Keratinocyte (primary cell): ENCODE measurements around the gene USP47. TPM values are rescaled to one million over a fixed set of nuclear protein-coding genes. Genes with fewer than 3 reads are reported as not detected.

Experiments
- DNase-seq: peaks from one replicate; pipeline ENCODE4 v3.0.0-alpha.2; 2011; ENCODE audit warnings: low read depth, missing footprints, low spot score
- FAIRE-seq: peaks from 2 replicates; lab custom pipeline; 2011; peaks lifted over from hg19 to GRCh38; lab: Jason Lieb, UNC
- H2AFZ ChIP-seq: 2 replicates; pipeline ENCODE4 v1.6.0; 2012; ENCODE audit warnings: low read length, control low read depth, inconsistent platforms; ENCODE audit not compliant: control insufficient read depth
- H3K27ac ChIP-seq: 2 replicates; pipeline ENCODE4 v1.5.1; 2011; ENCODE audit warnings: low read length; ENCODE audit not compliant: control insufficient read depth, insufficient read depth
- H3K27me3 ChIP-seq: 3 replicates; pipeline ENCODE4 v1.6.0; 2011; ENCODE audit warnings: low read length; ENCODE audit not compliant: control insufficient read depth, insufficient read depth; ENCODE audit errors: extremely low read depth
- H3K36me3 ChIP-seq, 2 experiments: 2 replicates in 1 of 2; 3 replicates in 1 of 2; pipeline ENCODE4 v1.5.1; 2011; ENCODE audit warnings: low read length in 2 of 2, mild to moderate bottlenecking in 1 of 2; ENCODE audit not compliant: control insufficient read depth in 2 of 2, insufficient read depth in 2 of 2; ENCODE audit errors: extremely low read depth in 1 of 2
- H3K4me1 ChIP-seq: 3 replicates; pipeline ENCODE4 v1.5.1; 2011; ENCODE audit warnings: low read length; ENCODE audit not compliant: control insufficient read depth, insufficient read depth; ENCODE audit errors: extremely low read depth
- H3K4me2 ChIP-seq: 3 replicates; pipeline ENCODE4 v1.6.0; 2011; ENCODE audit warnings: low read depth, low read length; ENCODE audit not compliant: control insufficient read depth, insufficient read depth; ENCODE audit errors: extremely low read depth
- H3K4me3 ChIP-seq, 3 experiments: fragments of 200-600 bp in 1 of 3; sonication (generic) in 1 of 3; 2 replicates in 2 of 3; 3 replicates in 1 of 3; pipeline ENCODE4 v1.5.1; 2011 to 2016; ENCODE audit warnings: low read length in 3 of 3, mild to moderate bottlenecking in 3 of 3, control low read depth in 2 of 3, inconsistent platforms in 1 of 3, low read depth in 1 of 3, mixed read lengths in 1 of 3, mixed run types in 1 of 3, moderate library complexity in 1 of 3; ENCODE audit not compliant: control insufficient read depth in 2 of 3, insufficient read depth in 2 of 3; ENCODE audit errors: extremely low read depth in 1 of 3
- H3K79me2 ChIP-seq: 2 replicates; pipeline ENCODE4 v1.6.0; 2012; ENCODE audit warnings: low read length; ENCODE audit not compliant: control insufficient read depth, insufficient read depth
- H3K9ac ChIP-seq: 3 replicates; pipeline ENCODE4 v1.6.0; 2011; ENCODE audit warnings: low read length; ENCODE audit not compliant: control insufficient read depth, insufficient read depth; ENCODE audit errors: extremely low read depth
- H3K9me1 ChIP-seq: 3 replicates; pipeline ENCODE4 v1.6.0; 2011; ENCODE audit warnings: low read length; ENCODE audit not compliant: control insufficient read depth, insufficient read depth; ENCODE audit errors: extremely low read depth
- H3K9me3 ChIP-seq: 2 replicates; pipeline ENCODE4 v1.5.1; 2012; ENCODE audit warnings: low read depth, low read length; ENCODE audit not compliant: control insufficient read depth
- H4K20me1 ChIP-seq: 3 replicates; pipeline ENCODE4 v1.6.0; 2011; ENCODE audit warnings: low read length; ENCODE audit not compliant: control insufficient read depth, insufficient read depth; ENCODE audit errors: extremely low read depth
- CTCF ChIP-seq, 3 experiments: IDR thresholded peaks in 1 of 3; conservative IDR thresholded peaks in 1 of 3; optimal IDR thresholded peaks in 1 of 3; 2 replicates in 2 of 3; 3 replicates in 1 of 3; pipeline versions ENCODE3 to v1.5.1; 2011; ENCODE audit warnings: low read length in 3 of 3, mild to moderate bottlenecking in 3 of 3, moderate library complexity in 2 of 3, control low read depth in 1 of 3, inconsistent platforms in 1 of 3; ENCODE audit not compliant: insufficient read depth in 2 of 3; ENCODE audit errors: extremely low read depth in 1 of 3
- EZH2 ChIP-seq: IDR thresholded peaks from one replicate; pipeline ENCODE4 v1.6.1; 2012; ENCODE audit warnings: inconsistent platforms, mild to moderate bottlenecking, low read length, moderate library complexity
- dilution Hi-C: fragments of 300-500 bp; cut with MboI; formaldehyde crosslinking; loops from one replicate; pipeline ENCODE4 v1.7.0; 2020; ENCODE audit warnings: low sequenced_read_pairs; ENCODE audit not compliant: extremely low pct_ligation_motif_present
- polyA plus RNA-seq, 5 experiments: library from polyadenylated mRNA; depleted of rRNA in 3 of 5; stranded (reverse) in 3 of 5; stranded (forward) in 1 of 5; unstranded in 1 of 5; fragments of >200 nt; gene quantifications; 1 replicate in 1 of 5; 2 replicates in 3 of 5; 3 replicates in 1 of 5; pipeline versions ENCODE4 v1.2.1 to v1.2.3, GENCODE V29; 2011 to 2012; ENCODE audit warnings: missing spikeins in 2 of 5, low read depth in 1 of 5, low replicate concordance in 1 of 5

The USP47 gene
- polyA plus RNA-seq, 1 donor (not counting 4 experiments of a cell fraction or from before 2014, with no cell fraction given): 22.4 TPM

- no peak for TF ChIP-seq CTCF (optimal IDR thresholded peaks at IDR 0.05 in 1 of 3, IDR thresholded peaks at IDR 0.05 in 1 of 3, conservative IDR thresholded peaks at IDR 0.05 in 1 of 3; ENCODE audit: extremely low read depth in 1 of 3, insufficient read depth in 2 of 3, low read length in 3 of 3)
- TF ChIP-seq EZH2: no peak
- H3K4me1 ChIP-seq: peaks cover 1% of the 10 kb centered on the region
- no peak overlapping the region for H3K4me3 ChIP-seq
- no peak overlapping the region for H2AFZ ChIP-seq
- peaks cover 10 to 11% of the 10 kb centered on the region in 2 experiments for H3K36me3 ChIP-seq
- H3K9ac ChIP-seq: no peak overlapping the region
- no peaks in the 10 kb centered on the region for H4K20me1 ChIP-seq
- no peaks in the 10 kb centered on the region for H3K9me1 ChIP-seq
- H3K27me3 ChIP-seq: no peaks in the 10 kb centered on the region
- no peak overlapping the region for H3K27ac ChIP-seq
- no peak for FAIRE-seq
- H3K79me2 ChIP-seq: no peaks in the 10 kb centered on the region
- dilution Hi-C loops: no loop called here
- no peak for DNase-seq
- no peak overlapping the region for H3K4me2 ChIP-seq
- no peaks in the 10 kb centered on the region for H3K9me3 ChIP-seq
These were observed 114.2 kb downstream of the USP47 start for GRCh38 chr11:11956006-11956405.

- Histone ChIP-seq H2AFZ (no peak overlapping the region), H3K36me3 (peaks cover 10 to 20% of the 10 kb centered on the region in 2 experiments), H3K9me3 (no peaks in the 10 kb centered on the region), H3K27ac (no peak overlapping the region), H3K27me3 (no peaks in the 10 kb centered on the region), H3K4me1 (peaks cover 16% of the 10 kb centered on the region), H3K9me1 (no peaks in the 10 kb centered on the region), H4K20me1 (no peaks in the 10 kb centered on the region), H3K4me3 (no peak overlapping the region), H3K4me2 (no peak overlapping the region), H3K79me2 (no peaks in the 10 kb centered on the region), H3K9ac (no peak overlapping the region)
- dilution Hi-C loops: no loop called here
- TF ChIP-seq CTCF (optimal IDR thresholded peaks at IDR 0.05 in 1 of 3, IDR thresholded peaks at IDR 0.05 in 1 of 3, conservative IDR thresholded peaks at IDR 0.05 in 1 of 3; ENCODE audit: extremely low read depth in 1 of 3, insufficient read depth in 2 of 3, low read length in 3 of 3) (no peak), EZH2 (no peak)
- DNase-seq: no peak
- no peak for FAIRE-seq
These were observed 116.8 kb downstream of the USP47 start for GRCh38 chr11:11958403-11959231.
